HCT116 (cell line): ENCODE results near the gene AIFM1.

Source experiments
- EGR1 ChIP-seq: IDR thresholded peaks from 2 replicates; pipeline ENCODE4 v1.6.1; 2012; ENCODE audit warnings: low read depth
- EZH2 ChIP-seq: fragments of 200-600 bp; sonication (generic); IDR thresholded peaks from 2 replicates; pipeline ENCODE4 v1.6.1; 2017; ENCODE audit warnings: antibody characterized with exemption, mixed run types
- EZH2phosphoT487 ChIP-seq: fragments of 200-600 bp; IDR thresholded peaks from 2 replicates; pipeline ENCODE4 v1.6.1; 2018; ENCODE audit warnings: antibody characterized with exemption, borderline replicate concordance
- JUND ChIP-seq: IDR thresholded peaks from 2 replicates; pipeline ENCODE4 v1.6.1; 2012
- POLR2A ChIP-seq: IDR thresholded peaks from 2 replicates; pipeline ENCODE4 v1.7.0; 2011; ENCODE audit warnings: borderline replicate concordance; ENCODE audit not compliant: insufficient read depth, insufficient read length; ENCODE audit errors: extremely low read depth
- RAD21 ChIP-seq: IDR thresholded peaks from 2 replicates; pipeline ENCODE4 v1.6.1; 2012; ENCODE audit warnings: low read depth, mild to moderate bottlenecking
- SP1 ChIP-seq: IDR thresholded peaks from 2 replicates; pipeline ENCODE4 v1.6.1; 2012; ENCODE audit warnings: low read depth
- SRF ChIP-seq: IDR thresholded peaks from 2 replicates; pipeline ENCODE4 v1.6.1; 2012; ENCODE audit warnings: low read depth
- ZFX ChIP-seq: fragments of 450-650 bp; IDR thresholded peaks from 2 replicates; pipeline ENCODE4 v1.6.1; 2017
- ZNF274 ChIP-seq: fragments of 200-500 bp; sonication (Bioruptor generic); IDR thresholded peaks from 2 replicates; pipeline ENCODE4 v1.6.1; 2014; ENCODE audit warnings: mild to moderate bottlenecking, low read depth, low read length, inconsistent platforms
- TF ChIP-seq, protein P1 (sequence below), 3 experiments: fragments of 200-600 bp in 1 of 3; sonication (generic) in 1 of 3; IDR thresholded peaks in 2 of 3; conservative IDR thresholded peaks in 1 of 3; 2 replicates each; pipeline ENCODE4 v1.5.1; 2012 to 2017; ENCODE audit warnings: low read depth in 2 of 3, low read length in 2 of 3, antibody characterized with exemption in 1 of 3, borderline replicate concordance in 1 of 3, control low read depth in 1 of 3, mild to moderate bottlenecking in 1 of 3, mixed read lengths in 1 of 3, mixed run types in 1 of 3, moderate library complexity in 1 of 3; ENCODE audit not compliant: insufficient read depth in 1 of 3

DNA sequence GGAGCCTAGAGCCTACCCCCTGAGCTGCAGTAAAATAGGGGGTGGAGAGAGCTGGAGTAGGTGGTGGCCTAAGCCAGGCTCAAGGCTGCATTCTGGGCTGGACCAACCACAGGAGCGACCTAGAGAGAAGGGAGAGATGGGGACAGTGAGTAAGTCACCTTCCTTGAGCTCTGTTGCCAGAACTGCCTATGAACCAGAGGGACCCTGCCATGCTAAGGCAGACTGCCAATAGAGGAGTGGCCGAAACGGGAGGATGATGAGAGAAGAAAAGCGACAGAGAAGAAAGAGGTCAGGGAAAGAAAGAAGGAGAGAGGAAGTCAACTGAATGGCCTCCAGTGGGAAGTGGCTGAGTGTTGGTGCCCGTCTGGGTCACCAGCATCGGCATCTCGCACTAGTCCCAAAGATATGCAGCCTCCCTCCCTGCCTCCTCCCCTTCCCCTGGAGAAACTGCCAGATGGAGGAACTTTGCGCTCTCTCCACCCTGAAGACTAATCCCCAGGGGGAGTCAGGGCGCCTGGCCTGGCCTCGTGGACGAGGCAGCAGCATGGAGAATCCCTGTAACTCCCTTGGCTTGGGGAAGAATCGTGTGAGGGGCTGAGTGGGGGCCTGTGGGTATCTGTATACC, 84.1 kb downstream of the AIFM1 start:
- no peak for TF ChIP-seq ZFX
- TF ChIP-seq SRF: no peak
- no peak for TF ChIP-seq EZH2
- TF ChIP-seq, protein P1, sequence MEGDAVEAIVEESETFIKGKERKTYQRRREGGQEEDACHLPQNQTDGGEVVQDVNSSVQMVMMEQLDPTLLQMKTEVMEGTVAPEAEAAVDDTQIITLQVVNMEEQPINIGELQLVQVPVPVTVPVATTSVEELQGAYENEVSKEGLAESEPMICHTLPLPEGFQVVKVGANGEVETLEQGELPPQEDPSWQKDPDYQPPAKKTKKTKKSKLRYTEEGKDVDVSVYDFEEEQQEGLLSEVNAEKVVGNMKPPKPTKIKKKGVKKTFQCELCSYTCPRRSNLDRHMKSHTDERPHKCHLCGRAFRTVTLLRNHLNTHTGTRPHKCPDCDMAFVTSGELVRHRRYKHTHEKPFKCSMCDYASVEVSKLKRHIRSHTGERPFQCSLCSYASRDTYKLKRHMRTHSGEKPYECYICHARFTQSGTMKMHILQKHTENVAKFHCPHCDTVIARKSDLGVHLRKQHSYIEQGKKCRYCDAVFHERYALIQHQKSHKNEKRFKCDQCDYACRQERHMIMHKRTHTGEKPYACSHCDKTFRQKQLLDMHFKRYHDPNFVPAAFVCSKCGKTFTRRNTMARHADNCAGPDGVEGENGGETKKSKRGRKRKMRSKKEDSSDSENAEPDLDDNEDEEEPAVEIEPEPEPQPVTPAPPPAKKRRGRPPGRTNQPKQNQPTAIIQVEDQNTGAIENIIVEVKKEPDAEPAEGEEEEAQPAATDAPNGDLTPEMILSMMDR (IDR thresholded peaks at IDR 0.05 in 2 of 3, conservative IDR thresholded peaks at IDR 0.05 in 1 of 3; ENCODE audit: borderline replicate concordance in 1 of 3, insufficient read depth in 1 of 3, low read depth in 2 of 3, low read length in 2 of 3): no peak
- TF ChIP-seq RAD21: no peak
- TF ChIP-seq POLR2A: no peak
- no peak for TF ChIP-seq EGR1
- TF ChIP-seq JUND: no peak
- TF ChIP-seq ZNF274: no peak
- TF ChIP-seq EZH2phosphoT487: no peak
- no peak for TF ChIP-seq SP1
